Measurements from ENCODE around the gene NTRK2.
A peak's percentile ranks its signal among the peaks of the same experiment; 100 is the strongest.
"Not testable (repeated sequence)": the region's sequence is repeated elsewhere in the genome, so short reads cannot be mapped to it uniquely, and the experiment has no call there.

NTRK2 gene

DNA sequence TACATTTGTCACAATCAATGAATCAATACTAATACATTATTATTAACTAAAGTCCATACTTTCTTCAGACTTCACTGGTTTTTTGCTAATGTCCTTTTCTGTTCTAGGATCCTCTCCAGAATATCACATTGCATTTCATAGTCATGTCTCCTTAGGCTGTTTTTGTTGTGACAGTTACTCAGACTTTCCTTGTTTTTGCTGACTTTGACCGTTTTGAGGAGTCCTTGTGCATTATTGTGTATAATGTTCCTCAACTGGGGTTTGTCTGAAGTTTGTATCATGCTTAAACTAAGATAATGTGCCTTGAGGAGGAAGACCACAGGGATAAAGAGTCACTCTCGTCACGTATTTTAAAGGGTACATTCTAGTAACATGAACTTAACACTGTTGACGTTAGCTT, 376.9 kb downstream of the NTRK2 start:
- FAIRE-seq (no peak), DNase-seq (ENCODE audit: low spot score) (no peak)

- DNase-seq (ENCODE audit: low spot score), result peak; percentile 16
Measured at GRCh38 chr9:85053206-85053786, 383.8 kb downstream of the NTRK2 start.

DNA sequence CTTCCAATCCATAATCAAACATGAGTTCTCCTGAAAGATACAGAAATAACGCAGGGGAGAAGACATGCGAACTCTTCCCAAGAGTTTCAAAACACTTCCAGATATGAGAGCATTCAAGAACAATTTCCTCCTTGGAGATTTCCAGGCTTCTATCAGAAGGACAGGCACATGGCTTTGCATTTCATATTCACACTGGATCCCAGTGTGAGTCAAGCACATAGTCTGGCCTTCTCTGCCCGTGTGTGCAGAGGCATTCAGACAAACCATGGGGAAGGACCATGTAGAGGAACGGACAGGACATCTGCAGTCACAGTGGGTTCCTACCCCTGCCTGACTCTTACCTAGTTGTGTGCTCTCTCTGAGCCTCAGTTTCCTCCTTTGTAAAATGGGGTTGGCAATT, 384.5 kb downstream of the NTRK2 start:
- DNase-seq (ENCODE audit: low spot score) (no peak), FAIRE-seq (no peak)

More at GRCh38 chr9:85053206-85053786, 383.8 kb downstream of the NTRK2 start:
- no peak for FAIRE-seq

- FAIRE-seq, result no peak
- DNase-seq (ENCODE audit: low spot score), result no peak
Measured at GRCh38 chr9:85055506-85056202, 386.1 kb downstream of the NTRK2 start.

- FAIRE-seq, result no peak
Measured at GRCh38 chr9:85056203-85056572, 386.7 kb downstream of the NTRK2 start.

GRCh38 chr9:85061969-85062368, 392.4 kb downstream of the NTRK2 start:
- no peak for FAIRE-seq

More at GRCh38 chr9:85056203-85056572, 386.7 kb downstream of the NTRK2 start:
- DNase-seq (ENCODE audit: low spot score), result no peak

DNA sequence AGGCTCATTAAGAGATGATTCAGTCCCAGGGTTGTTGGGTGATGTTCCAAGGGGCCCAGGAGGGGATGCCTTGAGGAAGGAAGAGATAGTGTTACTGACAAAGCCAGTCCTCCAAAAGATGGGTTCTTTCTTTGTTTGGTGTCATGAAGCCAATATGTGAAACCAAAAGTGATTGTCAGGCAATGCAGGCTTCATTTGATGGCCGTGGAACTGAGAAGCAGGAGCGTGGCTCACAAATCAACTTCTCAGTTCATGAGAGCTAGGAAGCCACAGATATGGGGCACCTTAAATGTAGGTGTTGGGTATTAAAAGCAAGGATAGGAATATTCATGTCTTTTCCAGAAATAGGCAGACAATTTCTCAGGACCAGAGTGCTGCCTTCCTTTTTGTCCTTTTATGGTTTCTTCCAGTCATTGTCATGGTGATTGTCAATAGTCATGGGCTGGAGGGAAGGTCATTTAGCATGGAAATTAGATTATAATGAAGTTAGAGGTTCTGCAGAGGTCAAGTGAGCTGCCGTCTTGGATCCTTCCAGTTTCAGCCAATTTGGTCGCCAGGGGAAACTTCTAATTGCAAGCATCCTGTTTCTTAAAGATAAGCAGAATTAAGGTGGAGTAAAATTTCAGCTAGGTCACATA, 393.0 kb downstream of the NTRK2 start:
- DNase-seq (ENCODE audit: low spot score) (no peak), FAIRE-seq (no peak)

More at GRCh38 chr9:85061969-85062368, 392.4 kb downstream of the NTRK2 start:
- DNase-seq (ENCODE audit: low spot score), result no peak

DNA sequence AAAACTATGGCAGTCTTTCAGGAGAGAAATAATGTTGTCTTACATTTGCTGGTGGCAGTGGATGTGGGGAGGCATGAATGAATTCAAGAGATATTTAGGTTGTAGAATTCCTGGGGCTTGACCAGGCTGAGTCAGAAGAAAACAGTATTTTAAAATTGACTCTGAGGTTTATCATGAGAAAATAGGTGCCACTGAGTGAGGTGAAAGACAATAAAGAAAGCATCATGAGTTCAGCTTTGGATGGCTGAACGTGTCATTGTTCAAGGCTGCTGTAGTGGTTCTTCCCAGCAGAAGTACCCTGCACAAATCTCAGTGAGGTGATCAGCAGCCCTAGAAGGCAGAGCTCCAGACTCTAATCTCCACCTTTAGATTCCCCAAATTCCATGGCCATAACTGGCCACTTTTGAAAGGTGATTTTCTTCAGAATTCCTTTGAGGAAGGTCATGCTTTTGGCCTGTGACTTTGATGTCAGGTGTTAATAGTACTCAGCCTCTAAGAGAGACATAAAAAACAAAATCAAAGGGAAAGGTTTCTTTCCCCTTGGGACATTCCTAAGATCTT, 395.4 kb downstream of the NTRK2 start:
- DNase-seq (ENCODE audit: low spot score) (no peak), FAIRE-seq (no peak)

GRCh38 chr9:85067792-85068191, 398.3 kb downstream of the NTRK2 start:
- no peak for FAIRE-seq

DNA sequence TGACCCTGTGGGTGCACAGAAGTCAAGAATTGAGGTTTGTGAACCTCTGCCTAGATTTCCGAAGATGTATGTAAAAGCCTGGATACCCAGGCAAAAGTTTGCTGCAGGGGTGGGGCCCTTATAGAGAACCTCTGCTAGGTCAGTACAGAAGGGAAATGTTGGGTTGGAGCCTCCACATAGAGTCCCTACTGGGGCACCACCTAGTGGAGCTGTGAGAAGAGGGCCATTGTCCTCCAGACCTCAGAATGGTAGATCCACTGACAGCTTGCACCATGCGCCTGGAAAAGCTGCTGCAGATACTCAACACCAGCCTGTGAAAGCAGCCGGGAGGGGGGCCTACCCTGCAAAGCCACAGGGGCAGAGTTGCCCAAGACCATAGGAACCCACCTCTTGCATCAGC, 399.9 kb downstream of the NTRK2 start:
- FAIRE-seq; DNase-seq (ENCODE audit: low spot score): not testable (repeated sequence)

More at GRCh38 chr9:85067792-85068191, 398.3 kb downstream of the NTRK2 start:
- no peak for DNase-seq (ENCODE audit: low spot score)

All from urothelium cell line (cell line).